Upper lobe of right lung (tissue), 1 donor: ENCODE results near the gene GXYLT2. TPM values are rescaled to one million over a fixed set of nuclear protein-coding genes. Genes with fewer than 3 reads are reported as not detected.

Source experiments
- ATAC-seq: fragments of 200-7000 bp; cut with Tn5 transposase; one replicate; pipeline ENCODE4 v1.9.1; 2020; ENCODE audit warnings: mild to moderate bottlenecking, moderate library complexity
- DNase-seq: peaks from one replicate; pipeline ENCODE4 v3.0.0-alpha.2; 2020
- H3K27ac ChIP-seq: fragments of 200-600 bp; one replicate; pipeline ENCODE4 v1.8.0; 2022
- H3K27me3 ChIP-seq: fragments of 200-600 bp; one replicate; pipeline ENCODE4 v1.8.0; 2022; ENCODE audit warnings: mild to moderate bottlenecking
- H3K36me3 ChIP-seq: fragments of 200-600 bp; one replicate; pipeline ENCODE4 v1.8.0; 2022
- H3K4me1 ChIP-seq: fragments of 200-600 bp; one replicate; pipeline ENCODE4 v1.8.0; 2022
- H3K4me3 ChIP-seq: fragments of 200-600 bp; one replicate; pipeline ENCODE4 v1.8.0; 2022; ENCODE audit warnings: mild to moderate bottlenecking
- H3K9me3 ChIP-seq: fragments of 200-600 bp; one replicate; pipeline ENCODE4 v1.8.0; 2022
- intact Hi-C: fragments of 100-400 bp; cut with DNase I; formaldehyde crosslinking; loops from one replicate; pipeline ENCODE4 v1.11.0; 2022
- total RNA-seq: library from RNA; stranded (reverse); fragmentation: NEBNext Ultra II Directional; extraction: Animal tissue kit (Norgen Biotek cat#: 25700); gene quantifications from one replicate; pipeline ENCODE4 v1.2.1, GENCODE V29; 2021
- TF ChIP-seq, protein P1 (sequence below): fragments of 200-600 bp; IDR thresholded peaks from one replicate; pipeline ENCODE4 v1.8.0; 2022; ENCODE audit warnings: antibody characterized with exemption
- donor health status: DM: no; HTN: yes; CAD: no; lungs with severe emphysema.

Gene GXYLT2
- total RNA-seq, 1 donor from 2014 or later, result 8.4 TPM

- DNase-seq (no peak), ATAC-seq (no peak)
- peaks cover 14% of the 10 kb centered on the region for H3K4me1 ChIP-seq
- H3K4me3 ChIP-seq, result no peak overlapping the region
- intact Hi-C loops, result no loop called here
- TF ChIP-seq, protein P1, sequence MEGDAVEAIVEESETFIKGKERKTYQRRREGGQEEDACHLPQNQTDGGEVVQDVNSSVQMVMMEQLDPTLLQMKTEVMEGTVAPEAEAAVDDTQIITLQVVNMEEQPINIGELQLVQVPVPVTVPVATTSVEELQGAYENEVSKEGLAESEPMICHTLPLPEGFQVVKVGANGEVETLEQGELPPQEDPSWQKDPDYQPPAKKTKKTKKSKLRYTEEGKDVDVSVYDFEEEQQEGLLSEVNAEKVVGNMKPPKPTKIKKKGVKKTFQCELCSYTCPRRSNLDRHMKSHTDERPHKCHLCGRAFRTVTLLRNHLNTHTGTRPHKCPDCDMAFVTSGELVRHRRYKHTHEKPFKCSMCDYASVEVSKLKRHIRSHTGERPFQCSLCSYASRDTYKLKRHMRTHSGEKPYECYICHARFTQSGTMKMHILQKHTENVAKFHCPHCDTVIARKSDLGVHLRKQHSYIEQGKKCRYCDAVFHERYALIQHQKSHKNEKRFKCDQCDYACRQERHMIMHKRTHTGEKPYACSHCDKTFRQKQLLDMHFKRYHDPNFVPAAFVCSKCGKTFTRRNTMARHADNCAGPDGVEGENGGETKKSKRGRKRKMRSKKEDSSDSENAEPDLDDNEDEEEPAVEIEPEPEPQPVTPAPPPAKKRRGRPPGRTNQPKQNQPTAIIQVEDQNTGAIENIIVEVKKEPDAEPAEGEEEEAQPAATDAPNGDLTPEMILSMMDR, result no peak
- H3K9me3 ChIP-seq, result no peaks in the 10 kb centered on the region
- H3K27ac ChIP-seq, result no peak overlapping the region
- peaks cover 15% of the 10 kb centered on the region for H3K36me3 ChIP-seq
- no peaks in the 10 kb centered on the region for H3K27me3 ChIP-seq
These were observed 121.9 kb downstream of the GXYLT2 start for GRCh38 chr3:73009750-73010149.

DNA sequence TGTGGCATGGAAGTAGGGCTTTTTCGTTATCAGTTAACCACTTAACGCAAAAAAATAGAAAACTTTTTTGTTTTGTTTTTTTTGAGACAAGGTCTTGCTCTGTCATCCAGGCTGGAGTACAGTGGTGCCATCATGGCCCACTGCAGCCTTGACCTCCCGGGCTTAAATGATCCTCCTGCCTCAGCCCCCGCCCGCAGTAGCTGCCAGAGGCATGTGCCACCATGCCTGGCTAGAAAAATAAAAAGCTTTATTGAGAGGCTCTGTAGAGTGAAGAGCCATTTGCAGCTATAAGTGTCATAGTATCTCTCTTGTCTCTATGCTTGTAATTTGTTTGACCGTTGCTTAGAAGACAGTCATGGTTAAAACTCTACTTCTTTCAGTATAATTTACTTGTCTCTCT is 122.3 kb downstream of the GXYLT2 start:
- TF ChIP-seq, protein P1, result no peak
- Histone ChIP-seq H3K4me3 (no peak overlapping the region), H3K9me3 (no peaks in the 10 kb centered on the region), H3K4me1 (peaks cover 14% of the 10 kb centered on the region), H3K27me3 (no peaks in the 10 kb centered on the region), H3K36me3 (peaks cover 13% of the 10 kb centered on the region), H3K27ac (no peak overlapping the region)
- DNase-seq (no peak), ATAC-seq (no peak)
- intact Hi-C loops, result no loop called here

- no peak overlapping the region for H3K4me3 ChIP-seq
- peaks cover 5% of the 10 kb centered on the region for H3K4me1 ChIP-seq
- intact Hi-C loops, result no loop called here
- H3K27ac ChIP-seq, result no peak overlapping the region
- H3K9me3 ChIP-seq, result no peaks in the 10 kb centered on the region
- DNase-seq (no peak), ATAC-seq (no peak)
- TF ChIP-seq, protein P1, result no peak
- H3K27me3 ChIP-seq, result no peaks in the 10 kb centered on the region
- H3K36me3 ChIP-seq, result peaks cover 4% of the 10 kb centered on the region
These were observed 130.5 kb downstream of the GXYLT2 start for GRCh38 chr3:73018298-73018697.

DNA sequence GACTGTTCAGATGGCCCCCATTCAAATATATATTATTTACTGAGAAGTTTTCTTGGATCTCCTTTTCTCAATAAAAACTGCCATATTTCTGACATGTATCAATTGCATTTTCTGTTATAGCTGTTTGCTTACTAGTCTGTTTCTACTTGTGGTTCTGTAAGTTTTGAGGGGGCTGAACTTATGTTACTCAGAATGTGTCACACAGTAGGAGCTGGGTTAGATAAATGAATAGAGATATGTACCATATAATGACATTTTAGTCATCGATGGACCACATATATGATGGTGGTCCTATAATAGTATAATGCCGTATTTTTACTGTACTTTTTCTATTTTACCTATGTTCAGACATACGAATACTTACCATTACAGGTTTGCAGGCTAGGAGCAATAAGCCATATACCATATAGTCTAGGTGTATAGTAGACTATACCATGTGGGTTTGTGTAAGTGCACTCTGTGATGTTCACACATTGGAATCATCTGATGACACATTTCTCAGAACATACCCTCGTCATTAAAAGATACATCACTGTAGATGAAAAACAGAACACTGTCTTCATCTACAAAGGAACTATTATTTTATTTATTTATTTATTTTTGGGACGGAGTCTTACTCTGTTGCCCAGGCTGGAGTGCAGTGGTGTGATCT is 131.1 kb downstream of the GXYLT2 start:
- Histone ChIP-seq H3K4me3 (no peak overlapping the region), H3K9me3 (no peaks in the 10 kb centered on the region), H3K4me1 (peaks cover 5% of the 10 kb centered on the region), H3K36me3 (peaks cover 4% of the 10 kb centered on the region), H3K27me3 (no peaks in the 10 kb centered on the region), H3K27ac (no peak overlapping the region)
- ATAC-seq (no peak), DNase-seq (no peak)
- intact Hi-C loops, result no loop called here
- TF ChIP-seq, protein P1, result no peak

- Histone ChIP-seq H3K9me3 (no peaks in the 10 kb centered on the region), H3K36me3 (peaks cover 4% of the 10 kb centered on the region), H3K4me3 (no peak overlapping the region), H3K27ac (no peak overlapping the region), H3K4me1 (peaks cover 13% of the 10 kb centered on the region), H3K27me3 (no peaks in the 10 kb centered on the region)
- TF ChIP-seq, protein P1, result no peak
- DNase-seq (no peak), ATAC-seq (no peak)
- intact Hi-C loops, result no loop called here
These were observed 133.5 kb downstream of the GXYLT2 start for GRCh38 chr3:73021301-73021835.
